Heart right ventricle (tissue), 16 donors: ENCODE measurements around the gene SPRING1. TPM values are rescaled to one million over a fixed set of nuclear protein-coding genes. Genes with fewer than 3 reads are reported as not detected.

Experiments used
- ATAC-seq, 8 donors: fragments of 200-7000 bp; cut with Tn5 transposase; one replicate each; pipeline ENCODE4 v1.9.1; 2020; ENCODE audit warnings: mild to moderate bottlenecking in 8 of 8, moderate library complexity in 8 of 8, moderate number of reproducible peaks in 1 of 8
- DNase-seq, 2 donors: peaks; one replicate each; pipeline ENCODE4 v3.0.0-alpha.2; 2020
- H3K27ac ChIP-seq, 10 donors: fragments of 200-600 bp; sonication (generic) in 2 of 10; one replicate each; pipeline versions ENCODE4 v1.5.0 to v1.8.0; 2020 to 2022; ENCODE audit warnings: mild to moderate bottlenecking in 3 of 10
- H3K27me3 ChIP-seq, 7 donors: fragments of 200-600 bp; one replicate each; pipeline ENCODE4 v1.8.0; 2021 to 2022; ENCODE audit warnings: mild to moderate bottlenecking in 2 of 7
- H3K36me3 ChIP-seq, 9 donors: fragments of 200-600 bp; sonication (generic) in 1 of 9; one replicate each; pipeline versions ENCODE4 v1.5.0 to v1.8.0; 2020 to 2022; ENCODE audit warnings: mild to moderate bottlenecking in 2 of 9
- H3K4me1 ChIP-seq, 9 donors: fragments of 200-600 bp; sonication (generic) in 1 of 9; one replicate each; pipeline versions ENCODE4 v1.5.0 to v1.8.0; 2020 to 2022; ENCODE audit warnings: mild to moderate bottlenecking in 4 of 9
- H3K4me3 ChIP-seq, 10 donors: fragments of 200-600 bp; sonication (generic) in 2 of 10; one replicate each; pipeline versions ENCODE4 v1.5.0 to v1.8.0; 2020 to 2022; ENCODE audit warnings: mild to moderate bottlenecking in 7 of 10, moderate library complexity in 2 of 10
- H3K9me3 ChIP-seq, 11 donors: fragments of 200-600 bp in 10 of 11; sonication (generic) in 2 of 11; one replicate each; pipeline versions ENCODE4 v1.5.0 to v1.8.0; 2013 to 2022; ENCODE audit warnings: mild to moderate bottlenecking in 2 of 11, control low read depth in 1 of 11, moderate library complexity in 1 of 11
- WGBS, 2 donors: extraction: QIAGEN DNeasy Blood & Tissue Kit; methylation state at CpG; one replicate each; pipeline ENCODE4 v1.1.7; 2013; ENCODE audit warnings: inconsistent platforms in 1 of 2; 5-methylcytosine and 5-hydroxymethylcytosine counted together
- intact Hi-C, 10 donors: fragments of 100-400 bp; cut with DNase I; formaldehyde crosslinking; loops; one replicate each; pipeline versions ENCODE4 v1.11.1 to v1.14.2; 2022
- polyA plus RNA-seq, 2 donors: library from polyadenylated mRNA; stranded (reverse); fragments of 200-250 nt; gene quantifications; one replicate each; pipeline ENCODE4 v1.2.3, GENCODE V29; 2013
- total RNA-seq, 10 donors: library from RNA; stranded (reverse); fragmentation: NEBNext Ultra II Directional in 3 of 10; extraction: Animal tissue kit (Norgen Biotek cat#: 25700) in 3 of 10; gene quantifications; one replicate each; pipeline versions ENCODE4 v1.2.1 to v1.2.4, GENCODE V29; 2021 to 2023
- TF ChIP-seq, protein P1 (sequence below), 9 donors: fragments of 200-600 bp; sonication (generic) in 2 of 9; IDR thresholded peaks; one replicate each; pipeline versions ENCODE4 v1.5.0 to v1.8.0; 2021 to 2022; ENCODE audit warnings: antibody characterized with exemption in 9 of 9, mild to moderate bottlenecking in 5 of 9, moderate library complexity in 1 of 9
- donor health status: Arrhythmogenic right ventricular cardiomyopathy.
- donor health status: ischemic (EF 13 %, LVEDD 7.1; RV severe dilation, severe dysfunction).
- donor health status: healthy with polysubstance abuse.
- donor health status: DM: no; HTN: yes; CAD: no.
- donor health status: DM: no; HTN: no; CAD: no.
- donor health status: ischemic (EF 25% LVEDD 6.9; RV normal size, moderate dysfunction).
- donor health status: ischemic (EF 25% LVEDD 5.7; RV mildly dilated, moderate dysfunction).
- donor health status: healthy.
- donor health status: DM: yes; HTN: yes; CAD: no.
- donor health status: Ischemic cardiomyopathy.
- donor health status: ischemic (EF 35%, LVEDD 5.7; RV mildly dilated, moderate dysfunction).
- donor health status: nonischemic (EF 11% LVEDD 7.7; RV severe dilation, severe dysfunction).
- donor health status: DM: yes; HTN: yes; CAD: no.
- donor health status: PGD.
- donor health status: ischemic (EF 29% LVEDD 5.4; RV normal size, mild dysfunction).
- donor health status: nonischemic (EF 23%, LVEDD 6.1; RV moderate dilation, normal function).

SPRING1 gene
- total and polyA plus RNA-seq, 12 donors = 6.2 to 19.5 (median 10.5) TPM

DNA sequence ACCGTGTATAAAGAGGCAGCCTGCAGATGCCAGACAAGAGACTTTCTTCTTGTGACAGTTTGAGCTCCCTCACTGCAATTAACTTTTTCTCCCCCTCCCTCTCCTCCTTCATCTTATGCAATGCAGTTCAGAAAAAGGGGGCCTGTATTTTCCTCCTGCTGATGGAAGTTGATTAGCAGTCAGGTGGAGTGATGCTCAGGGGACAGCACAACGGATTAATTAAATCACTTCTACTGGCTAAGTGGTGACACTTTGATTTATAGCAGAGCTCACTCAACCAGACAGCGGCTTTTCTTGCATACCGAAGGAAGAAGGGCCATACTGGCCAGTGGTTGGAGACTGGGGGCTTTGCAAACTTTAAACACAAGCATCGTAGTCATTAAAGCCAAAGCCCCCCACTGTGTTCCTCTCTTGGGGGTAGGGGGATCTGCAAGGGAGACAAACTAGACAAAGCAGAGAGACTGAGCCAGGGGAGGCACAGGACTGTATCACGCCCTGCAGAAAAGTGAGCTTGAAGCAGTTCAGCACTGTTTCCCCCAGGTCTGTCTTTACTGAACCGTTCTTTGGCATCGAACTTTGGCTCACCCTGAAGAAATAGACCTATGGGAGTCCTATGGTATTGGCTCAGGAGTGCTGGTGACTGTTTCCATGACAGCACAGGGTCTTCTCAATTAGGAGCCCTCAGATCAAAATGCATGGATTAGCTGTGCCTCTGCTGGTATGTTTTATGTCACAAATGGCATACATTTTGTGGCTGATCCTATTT is 47.7 kb downstream of the SPRING1 start:
- Histone ChIP-seq H3K36me3 (no peaks in the 10 kb centered on the region), H3K27me3 (peaks cover 0 to 43% (median 33%) of the 10 kb centered on the region in 7 donors), H3K9me3 (no peaks in the 10 kb centered on the region), H3K27ac (no peak overlapping the region), H3K4me3 (no peak overlapping the region), H3K4me1 (peaks cover 5 to 33% (median 24%) of the 10 kb centered on the region in 9 donors)
- WGBS, 2 donors = 43 to 52% methylated on average over 8 of the region's 8 CpGs
- intact Hi-C loops = loop anchor here in 4 of 10 donors (5.0 to 10.0 kb wide), 9 partner anchors 75 to 695 kb away; partner anchors contain the start of gene MED13L (in 2 of the 4)
- TF ChIP-seq, protein P1, sequence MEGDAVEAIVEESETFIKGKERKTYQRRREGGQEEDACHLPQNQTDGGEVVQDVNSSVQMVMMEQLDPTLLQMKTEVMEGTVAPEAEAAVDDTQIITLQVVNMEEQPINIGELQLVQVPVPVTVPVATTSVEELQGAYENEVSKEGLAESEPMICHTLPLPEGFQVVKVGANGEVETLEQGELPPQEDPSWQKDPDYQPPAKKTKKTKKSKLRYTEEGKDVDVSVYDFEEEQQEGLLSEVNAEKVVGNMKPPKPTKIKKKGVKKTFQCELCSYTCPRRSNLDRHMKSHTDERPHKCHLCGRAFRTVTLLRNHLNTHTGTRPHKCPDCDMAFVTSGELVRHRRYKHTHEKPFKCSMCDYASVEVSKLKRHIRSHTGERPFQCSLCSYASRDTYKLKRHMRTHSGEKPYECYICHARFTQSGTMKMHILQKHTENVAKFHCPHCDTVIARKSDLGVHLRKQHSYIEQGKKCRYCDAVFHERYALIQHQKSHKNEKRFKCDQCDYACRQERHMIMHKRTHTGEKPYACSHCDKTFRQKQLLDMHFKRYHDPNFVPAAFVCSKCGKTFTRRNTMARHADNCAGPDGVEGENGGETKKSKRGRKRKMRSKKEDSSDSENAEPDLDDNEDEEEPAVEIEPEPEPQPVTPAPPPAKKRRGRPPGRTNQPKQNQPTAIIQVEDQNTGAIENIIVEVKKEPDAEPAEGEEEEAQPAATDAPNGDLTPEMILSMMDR (IDR thresholded peaks at IDR 0.05) = no peak
- ATAC-seq = no peak
- no peak for DNase-seq

DNA sequence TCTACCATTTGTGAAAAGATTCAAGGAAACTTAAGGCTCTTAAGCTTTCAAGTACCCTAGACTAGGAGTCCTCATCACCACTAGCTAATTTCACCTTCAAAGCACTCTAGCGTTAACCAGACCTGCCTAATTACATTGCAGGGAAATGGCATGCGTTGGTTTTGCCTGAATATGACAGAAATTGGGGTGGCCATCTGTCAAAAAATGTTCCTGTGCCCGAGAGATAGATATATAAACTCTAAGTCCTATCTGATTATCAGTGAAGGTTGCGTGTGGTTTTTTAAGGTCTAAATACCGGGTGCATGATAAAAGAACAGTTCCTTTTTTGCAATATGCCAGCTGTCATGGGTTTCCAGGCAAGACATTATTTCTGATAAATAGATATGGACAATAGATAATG is 48.3 kb downstream of the SPRING1 start:
- H3K9me3 ChIP-seq = no peaks in the 10 kb centered on the region
- H3K4me1 ChIP-seq = peaks cover 5 to 27% (median 17%) of the 10 kb centered on the region in 9 donors
- no peak for DNase-seq
- peaks cover 0 to 40% (median 33%) of the 10 kb centered on the region in 7 donors for H3K27me3 ChIP-seq
- no peak overlapping the region for H3K4me3 ChIP-seq
- H3K27ac ChIP-seq = no peak overlapping the region
- intact Hi-C loops = loop anchor here in 2 of 10 donors (10.0 kb wide), 3 partner anchors 155 to 695 kb away; partner anchors contain the start of gene MED13L (in 1 of the 2)
- ATAC-seq = no peak
- no peaks in the 10 kb centered on the region for H3K36me3 ChIP-seq
- TF ChIP-seq, protein P1 (IDR thresholded peaks at IDR 0.05) = no peak
- 67 to 70% methylated on average over 5 of the region's 5 CpGs for WGBS, 2 donors

Other genes starting within 250 kb of the SPRING1 start
- gene MAP1LC3B2, start 178.7 kb downstream of the SPRING1 start, total RNA-seq = 1 to 10 TPM in 9 of 10 donors, under 1 TPM in 1; 0.82 to 4.1 (median 2.2) TPM
- gene MAP1LC3B2, start 178.7 kb downstream of the SPRING1 start, polyA plus RNA-seq = 1 to 10 TPM in 1 of 2 donors, under 1 TPM in 1; 0.59 to 4.6 TPM
- gene RNFT2, start 246 bp upstream of the SPRING1 start, total RNA-seq = 1 to 10 TPM in 7 of 10 donors, under 1 TPM in 3; 0.53 to 2.2 (median 1.6) TPM
- 1 to 10 TPM in 1 of 2 donors, under 1 TPM in 1; 0.46 to 2.0 TPM for gene RNFT2, start 246 bp upstream of the SPRING1 start, polyA plus RNA-seq
- 1 to 10 TPM in 2 of 10 donors, under 1 TPM in 6, not detected in 2; 0.25 to 2.9 (median 0.57) TPM for gene HRK, start 143.4 kb upstream of the SPRING1 start, total RNA-seq
- under 1 TPM; 0.03 to 0.07 TPM for gene HRK, start 143.4 kb upstream of the SPRING1 start, polyA plus RNA-seq
- gene FBXW8, start 172.9 kb upstream of the SPRING1 start, total RNA-seq = 10 to 100 TPM in 1 of 10 donors, 1 to 10 TPM in 9; 5.3 to 11.3 (median 7.6) TPM
- gene FBXW8, start 172.9 kb upstream of the SPRING1 start, polyA plus RNA-seq = 1 to 10 TPM; 2.4 to 3.7 TPM